AML-193 (cell line): ENCODE measurements around the gene CLDN25.

Source experiments
- DNase-seq, 2 experiments: peaks; one replicate each; lab custom pipeline; 2025; lab: John Stamatoyannopoulos, UW

Gene CLDN25

DNA sequence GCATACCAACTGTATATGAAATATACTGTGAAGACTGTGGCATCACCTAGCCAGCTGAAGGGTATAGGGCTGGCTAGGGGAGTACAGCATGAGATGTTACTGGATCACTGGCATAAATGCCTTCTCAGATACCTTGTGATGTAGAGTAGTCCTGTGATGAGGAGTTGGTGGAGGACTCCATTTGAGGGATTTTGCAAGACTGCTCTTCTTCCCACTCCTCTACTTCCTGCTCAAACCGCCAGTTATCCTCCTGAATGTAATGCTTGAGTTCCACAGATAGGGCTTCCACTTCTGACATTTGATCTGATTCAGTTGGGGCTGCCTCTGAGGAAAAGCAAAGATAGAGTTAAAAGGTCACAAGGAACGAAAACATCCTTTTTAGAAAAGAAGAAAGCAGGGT, 29.3 kb downstream of the CLDN25 start:
- DNase-seq = no peak

DNA sequence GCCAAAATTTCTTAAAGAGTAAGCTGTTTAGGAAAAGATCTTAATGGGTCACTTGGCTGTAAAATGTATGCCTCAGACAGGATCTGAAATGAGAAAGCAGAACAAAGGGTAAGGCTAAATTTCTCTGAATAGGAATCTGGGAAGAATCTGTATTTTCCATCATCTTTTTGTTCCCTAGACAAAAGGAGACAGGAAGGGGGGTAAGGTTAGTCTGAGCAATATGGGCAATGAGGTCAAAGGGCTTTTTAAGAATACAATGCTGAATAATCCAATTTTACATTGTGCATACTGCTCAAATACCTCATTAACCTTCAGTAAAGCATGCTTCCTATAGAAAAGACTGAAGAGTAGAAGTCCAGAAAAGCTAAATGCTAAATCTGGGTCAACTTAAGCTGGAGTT, 34.6 kb downstream of the CLDN25 start:
- DNase-seq = no peak

DNA sequence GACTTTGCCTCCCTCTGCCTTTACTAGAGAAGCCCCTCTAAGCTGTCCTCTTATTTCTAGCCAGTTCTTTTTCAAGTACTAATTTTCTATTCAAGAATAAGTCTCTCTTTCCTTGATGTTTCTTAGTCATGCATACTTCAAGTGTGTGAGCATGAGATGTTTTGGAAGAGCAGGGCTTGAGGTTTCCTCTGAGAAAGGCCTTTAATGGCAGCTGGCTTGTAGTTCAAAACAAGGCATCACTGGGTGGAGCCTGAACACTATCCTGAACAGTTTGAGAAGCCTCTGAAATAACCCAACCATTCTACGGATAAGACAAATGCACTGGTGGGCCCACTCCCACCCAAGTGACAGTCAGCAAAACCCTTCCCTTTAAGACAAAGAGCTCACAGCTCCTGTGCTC, 37.6 kb downstream of the CLDN25 start:
- DNase-seq = no peak

DNA sequence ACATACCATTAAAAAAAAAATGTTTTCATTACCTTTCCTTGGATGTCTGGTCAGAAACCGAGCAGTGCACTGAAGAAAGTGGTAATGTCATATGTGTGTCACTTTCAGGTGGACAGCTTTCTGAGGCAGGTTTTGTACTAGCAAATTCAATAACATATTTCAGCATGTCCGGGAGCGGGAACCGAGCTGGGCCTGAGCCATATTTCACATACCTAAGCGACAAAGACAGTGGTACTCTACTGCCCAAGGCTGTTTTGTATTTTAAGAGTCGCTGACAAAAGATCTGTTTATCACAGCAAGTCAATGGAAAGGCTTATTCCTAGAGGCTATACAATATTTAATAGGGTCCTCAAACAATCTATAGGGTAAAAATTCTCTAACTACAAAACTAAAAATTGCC, 38.0 kb downstream of the CLDN25 start:
- no peak for DNase-seq

DNA sequence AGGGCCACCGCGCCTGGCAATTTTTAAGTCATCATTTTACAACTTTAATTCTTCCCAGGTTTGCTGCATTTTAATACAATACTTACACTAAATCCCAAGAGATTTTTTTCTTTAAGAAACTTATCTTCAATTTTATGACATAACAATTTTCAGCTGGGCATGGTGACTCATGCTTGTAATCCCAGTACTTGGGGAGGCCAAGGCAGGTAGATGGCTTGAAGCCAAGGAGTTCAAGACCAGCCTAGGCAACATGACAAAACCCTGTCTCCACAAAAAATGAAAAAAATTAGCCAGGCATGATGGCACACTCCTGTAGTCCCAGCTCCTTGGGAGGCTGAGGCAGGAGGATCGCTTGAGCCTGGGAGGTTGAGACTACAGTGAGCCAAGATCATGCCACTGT, 38.8 kb downstream of the CLDN25 start:
- DNase-seq = no peak

DNA sequence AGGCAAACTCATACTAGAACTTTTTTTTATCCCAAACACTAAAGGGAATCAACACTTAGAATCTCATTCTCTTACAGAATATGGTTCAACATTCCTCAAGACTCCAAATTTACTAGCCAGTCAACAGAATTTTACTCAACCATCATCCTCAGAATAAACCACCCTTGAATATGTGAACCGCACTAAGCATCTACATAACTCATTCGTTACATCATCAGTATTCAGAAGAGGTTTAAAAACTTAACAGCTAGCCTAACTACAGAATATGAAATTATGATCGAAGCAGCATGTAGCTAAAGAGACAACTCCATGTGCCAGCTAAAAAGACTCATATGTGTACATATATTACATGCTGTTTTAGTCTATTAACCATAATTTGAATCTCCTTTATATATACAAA, 47.9 kb downstream of the CLDN25 start:
- DNase-seq = no peak

DNA sequence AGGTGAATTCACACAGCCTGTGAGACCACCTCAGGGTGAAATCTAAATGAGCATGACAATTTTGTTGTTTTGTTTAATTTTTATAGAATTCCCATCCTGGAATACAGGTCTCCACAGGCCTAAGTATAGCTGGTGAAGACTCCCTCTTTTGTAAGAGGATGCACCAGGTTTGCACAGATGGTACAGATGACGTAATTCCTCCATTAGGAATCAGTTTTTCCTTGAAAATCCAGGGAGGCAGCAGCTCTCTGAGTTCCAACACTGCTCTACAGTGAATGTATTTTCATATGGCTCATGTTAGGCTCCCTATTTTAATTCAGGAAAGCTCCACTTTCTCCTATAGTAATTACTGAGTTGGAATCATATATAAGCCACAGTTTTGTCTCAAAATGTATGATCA, 48.6 kb downstream of the CLDN25 start:
- DNase-seq = no peak

DNA sequence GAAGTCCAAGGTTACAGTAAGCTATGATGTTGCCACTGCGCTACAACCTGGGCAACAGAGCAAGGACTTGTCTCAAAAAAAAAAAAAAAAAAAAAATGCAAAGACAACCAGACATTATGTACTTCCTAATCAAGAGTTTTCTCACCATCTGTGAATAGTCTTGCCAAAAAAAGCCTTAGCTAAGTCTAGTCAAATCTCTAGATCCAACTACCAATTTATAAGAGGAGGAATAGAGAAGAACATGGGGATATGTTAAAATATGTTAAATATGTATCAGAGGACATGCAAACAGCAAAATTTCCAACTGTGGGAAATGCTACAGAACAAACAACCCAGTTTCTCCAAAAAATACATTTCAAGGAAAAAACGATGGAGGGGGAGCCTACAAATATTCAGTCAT, 50.2 kb downstream of the CLDN25 start:
- no peak for DNase-seq
